Measurements from ENCODE around the gene ADAMTS2. TPM values are rescaled to one million over a fixed set of nuclear protein-coding genes. Genes with fewer than 3 reads are reported as not detected.

ADAMTS2 gene
- total and polyA plus RNA-seq, 4 donors, result 12.5 to 27.1 (median 19.7) TPM

DNA sequence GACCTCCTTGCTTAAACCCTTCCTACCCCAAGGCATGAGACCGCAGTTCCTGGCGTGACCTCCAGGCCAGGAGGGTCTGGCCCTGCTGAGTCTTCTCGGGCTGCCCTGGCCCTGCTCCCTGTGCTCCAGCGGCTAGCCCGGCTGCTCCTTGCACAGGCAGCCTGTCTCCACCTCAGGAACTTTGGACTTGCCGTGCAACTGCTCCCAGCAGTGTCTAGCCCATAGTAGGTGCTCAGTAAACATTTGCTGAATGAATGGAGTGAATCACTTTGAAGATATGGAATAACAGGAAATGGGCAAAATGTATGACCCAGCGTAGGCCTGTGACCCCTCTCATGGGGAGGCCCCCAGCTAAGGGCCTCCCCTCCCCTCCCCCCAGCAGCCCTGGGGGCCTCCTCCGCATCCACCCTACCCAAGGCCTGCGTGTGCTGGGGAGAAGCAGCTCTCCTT, 158.0 kb downstream of the ADAMTS2 start:
- 84% methylated on average over 6 of the region's 9 CpGs for WGBS (ENCODE audit: insufficient coverage)
- Histone ChIP-seq H3K27ac (ENCODE audit: low read depth, low read length) (no peak overlapping the region), H3K36me3 (ENCODE audit: control insufficient read depth, insufficient read depth, low read length) (no peaks in the 10 kb centered on the region), H3K27me3 (ENCODE audit: control insufficient read depth, insufficient read depth, low read length) (peaks cover 2% of the 10 kb centered on the region), H3K9me3 (ENCODE audit: control insufficient read depth, insufficient read depth, low read length) (no peaks in the 10 kb centered on the region), H3K4me1 (ENCODE audit: control insufficient read depth, insufficient read depth, low read length) (peaks cover 50% of the 10 kb centered on the region), H3K4me3 (ENCODE audit: low read depth, low read length) (no peak overlapping the region)
- DNase-seq (ENCODE audit: low read depth in 4 of 6, low spot score in 6 of 6), result no peak

GRCh38 chr5:179186801-179187200, 158.5 kb downstream of the ADAMTS2 start:
- Histone ChIP-seq H3K4me3 (ENCODE audit: low read depth, low read length) (no peak overlapping the region), H3K36me3 (ENCODE audit: control insufficient read depth, insufficient read depth, low read length) (no peaks in the 10 kb centered on the region), H3K4me1 (ENCODE audit: control insufficient read depth, insufficient read depth, low read length) (peaks cover 48% of the 10 kb centered on the region), H3K9me3 (ENCODE audit: control insufficient read depth, insufficient read depth, low read length) (no peaks in the 10 kb centered on the region), H3K27ac (ENCODE audit: low read depth, low read length) (no peak overlapping the region), H3K27me3 (ENCODE audit: control insufficient read depth, insufficient read depth, low read length) (peaks cover 2% of the 10 kb centered on the region)
- no peak for DNase-seq (ENCODE audit: low read depth in 4 of 6, low spot score in 6 of 6)
- WGBS (ENCODE audit: insufficient coverage), result 92% methylated on average over 9 of the region's 12 CpGs

DNA sequence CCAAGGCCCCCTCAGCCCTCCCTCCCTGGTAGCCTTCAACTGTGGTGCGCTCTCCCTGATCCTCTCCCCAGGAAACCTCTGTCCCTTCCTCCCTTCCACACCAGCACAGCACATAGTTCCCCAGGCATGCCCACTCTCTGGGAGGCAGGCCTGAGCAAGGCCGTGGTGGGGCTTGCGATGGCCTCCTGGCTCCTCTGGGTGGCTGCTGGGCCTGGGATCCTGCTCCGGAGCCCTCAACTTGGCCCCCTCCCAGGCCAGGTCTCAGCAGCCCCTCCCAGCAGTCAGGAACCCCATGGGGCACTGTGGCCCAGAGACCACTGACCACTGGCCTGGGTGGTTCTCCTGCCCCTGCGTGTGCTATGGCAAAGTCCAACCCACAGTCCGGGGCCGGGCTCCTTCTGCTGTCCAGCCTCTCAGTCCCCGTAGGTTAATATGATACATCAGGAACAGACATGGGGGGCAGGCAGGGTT, 159.3 kb downstream of the ADAMTS2 start:
- Histone ChIP-seq H3K27ac (ENCODE audit: low read depth, low read length) (no peak overlapping the region), H3K9me3 (ENCODE audit: control insufficient read depth, insufficient read depth, low read length) (no peaks in the 10 kb centered on the region), H3K4me3 (ENCODE audit: low read depth, low read length) (no peak overlapping the region), H3K4me1 (ENCODE audit: control insufficient read depth, insufficient read depth, low read length) (peaks cover 41% of the 10 kb centered on the region), H3K36me3 (ENCODE audit: control insufficient read depth, insufficient read depth, low read length) (peaks cover 3% of the 10 kb centered on the region), H3K27me3 (ENCODE audit: control insufficient read depth, insufficient read depth, low read length) (no peaks in the 10 kb centered on the region)
- no peak for DNase-seq (ENCODE audit: low read depth in 4 of 6, low spot score in 6 of 6)
- 86% methylated on average over 8 of the region's 8 CpGs for WGBS (ENCODE audit: insufficient coverage)

GRCh38 chr5:179185256-179185940, 159.9 kb downstream of the ADAMTS2 start:
- peaks cover 38% of the 10 kb centered on the region for H3K4me1 ChIP-seq (ENCODE audit: control insufficient read depth, insufficient read depth, low read length)
- no peak overlapping the region for H3K27ac ChIP-seq (ENCODE audit: low read depth, low read length)
- no peak overlapping the region for H3K4me3 ChIP-seq (ENCODE audit: low read depth, low read length)
- H3K36me3 ChIP-seq (ENCODE audit: control insufficient read depth, insufficient read depth, low read length), result peaks cover 5% of the 10 kb centered on the region
- no peak for DNase-seq (ENCODE audit: low read depth in 4 of 6, low spot score in 6 of 6)
- no peaks in the 10 kb centered on the region for H3K27me3 ChIP-seq (ENCODE audit: control insufficient read depth, insufficient read depth, low read length)
- no peaks in the 10 kb centered on the region for H3K9me3 ChIP-seq (ENCODE audit: control insufficient read depth, insufficient read depth, low read length)
- WGBS (ENCODE audit: insufficient coverage), result 78% methylated on average over 16 of the region's 16 CpGs

GRCh38 chr5:179184521-179185050, 160.7 kb downstream of the ADAMTS2 start:
- 91% methylated on average over 11 of the region's 11 CpGs for WGBS (ENCODE audit: insufficient coverage)
- no peak overlapping the region for H3K27ac ChIP-seq (ENCODE audit: low read depth, low read length)
- no peaks in the 10 kb centered on the region for H3K9me3 ChIP-seq (ENCODE audit: control insufficient read depth, insufficient read depth, low read length)
- peaks cover 5% of the 10 kb centered on the region for H3K36me3 ChIP-seq (ENCODE audit: control insufficient read depth, insufficient read depth, low read length)
- no peak for DNase-seq (ENCODE audit: low read depth in 4 of 6, low spot score in 6 of 6)
- H3K4me3 ChIP-seq (ENCODE audit: low read depth, low read length), result no peak overlapping the region
- H3K4me1 ChIP-seq (ENCODE audit: control insufficient read depth, insufficient read depth, low read length), result peaks cover 38% of the 10 kb centered on the region
- H3K27me3 ChIP-seq (ENCODE audit: control insufficient read depth, insufficient read depth, low read length), result no peaks in the 10 kb centered on the region

- H3K27ac ChIP-seq (ENCODE audit: low read depth, low read length), result no peak overlapping the region
- DNase-seq (ENCODE audit: low read depth in 4 of 6, low spot score in 6 of 6), result no peak
- H3K36me3 ChIP-seq (ENCODE audit: control insufficient read depth, insufficient read depth, low read length), result peaks cover 5% of the 10 kb centered on the region
- no peaks in the 10 kb centered on the region for H3K9me3 ChIP-seq (ENCODE audit: control insufficient read depth, insufficient read depth, low read length)
- peaks cover 34% of the 10 kb centered on the region for H3K4me1 ChIP-seq (ENCODE audit: control insufficient read depth, insufficient read depth, low read length)
- H3K27me3 ChIP-seq (ENCODE audit: control insufficient read depth, insufficient read depth, low read length), result no peaks in the 10 kb centered on the region
- no peak overlapping the region for H3K4me3 ChIP-seq (ENCODE audit: low read depth, low read length)
Measured at GRCh38 chr5:179183481-179183880, 161.8 kb downstream of the ADAMTS2 start.

DNA sequence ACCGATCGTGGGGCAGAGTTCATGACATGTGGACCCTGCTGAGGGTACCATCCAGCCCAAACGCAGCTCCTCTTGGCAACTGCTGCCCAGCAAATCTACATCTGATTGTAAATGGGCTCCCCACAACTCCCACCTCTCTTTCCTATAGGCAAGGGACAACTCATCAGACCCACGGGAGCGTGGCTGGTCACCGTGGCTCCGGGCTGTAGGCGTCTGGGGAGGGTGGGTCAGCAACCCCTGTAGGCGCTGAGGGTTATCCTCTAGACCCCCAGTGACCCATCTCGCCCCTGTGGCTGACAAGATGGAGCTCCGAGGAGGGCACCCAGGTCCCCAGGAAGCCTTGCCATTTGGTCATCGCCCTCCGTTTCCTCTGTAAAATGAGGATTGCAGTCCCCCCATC, 162.7 kb downstream of the ADAMTS2 start:
- H3K4me3 ChIP-seq (ENCODE audit: low read depth, low read length), result no peak overlapping the region
- H3K9me3 ChIP-seq (ENCODE audit: control insufficient read depth, insufficient read depth, low read length), result no peaks in the 10 kb centered on the region
- H3K4me1 ChIP-seq (ENCODE audit: control insufficient read depth, insufficient read depth, low read length), result peaks cover 31% of the 10 kb centered on the region
- H3K36me3 ChIP-seq (ENCODE audit: control insufficient read depth, insufficient read depth, low read length), result peaks cover 5% of the 10 kb centered on the region
- 94% methylated on average over 9 of the region's 13 CpGs for WGBS (ENCODE audit: insufficient coverage)
- no peak for DNase-seq (ENCODE audit: low read depth in 4 of 6, low spot score in 6 of 6)
- H3K27ac ChIP-seq (ENCODE audit: low read depth, low read length), result no peak overlapping the region
- no peaks in the 10 kb centered on the region for H3K27me3 ChIP-seq (ENCODE audit: control insufficient read depth, insufficient read depth, low read length)

GRCh38 chr5:179181988-179182387, 163.3 kb downstream of the ADAMTS2 start:
- no peak for DNase-seq (ENCODE audit: low read depth in 4 of 6, low spot score in 6 of 6)
- 72% methylated on average over 9 of the region's 9 CpGs for WGBS (ENCODE audit: insufficient coverage)
- no peak overlapping the region for H3K4me3 ChIP-seq (ENCODE audit: low read depth, low read length)

DNA sequence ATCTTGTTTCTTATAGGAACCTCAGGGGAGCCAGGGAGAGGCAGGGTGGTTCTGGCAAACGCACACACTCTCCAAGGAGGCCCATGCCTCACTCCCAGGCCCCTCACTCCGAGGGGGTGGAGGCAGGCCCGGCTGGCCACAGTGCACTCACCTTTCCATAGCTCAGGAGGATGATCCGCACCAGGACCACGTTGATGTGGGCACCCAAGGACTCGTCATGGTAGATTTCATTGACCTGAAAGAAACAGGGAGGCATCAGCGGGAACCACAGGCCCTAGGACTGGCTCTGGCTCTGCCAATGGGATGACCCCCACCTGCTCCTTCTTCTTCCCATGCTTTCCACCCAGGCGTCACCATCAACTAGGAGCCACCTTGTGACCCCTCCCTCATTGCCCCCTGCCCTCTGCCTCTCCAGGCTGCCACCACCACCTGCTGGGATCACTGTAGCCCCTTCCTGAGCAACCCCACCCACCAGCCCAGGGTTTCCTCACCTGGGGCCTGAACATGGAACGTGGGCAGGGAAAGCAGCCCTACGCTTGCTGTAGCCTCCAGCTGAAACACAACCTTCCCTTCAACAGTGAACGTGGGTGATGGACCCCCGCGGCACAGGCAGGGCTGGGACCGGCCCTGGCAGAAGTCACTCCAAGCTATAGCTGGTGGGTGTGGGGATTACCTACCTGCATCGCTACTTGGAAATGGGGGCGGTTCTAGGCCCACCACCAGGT, 164.2 kb downstream of the ADAMTS2 start:
- Histone ChIP-seq H3K27me3 (ENCODE audit: control insufficient read depth, insufficient read depth, low read length) (no peaks in the 10 kb centered on the region), H3K9me3 (ENCODE audit: control insufficient read depth, insufficient read depth, low read length) (no peaks in the 10 kb centered on the region), H3K4me3 (ENCODE audit: low read depth, low read length) (no peak overlapping the region), H3K4me1 (ENCODE audit: control insufficient read depth, insufficient read depth, low read length) (peaks cover 18% of the 10 kb centered on the region), H3K36me3 (ENCODE audit: control insufficient read depth, insufficient read depth, low read length) (peaks cover 5% of the 10 kb centered on the region), H3K27ac (ENCODE audit: low read depth, low read length) (no peak overlapping the region)
- DNase-seq (ENCODE audit: low read depth in 4 of 6, low spot score in 6 of 6), result no peak
- 95% methylated on average over 13 of the region's 16 CpGs for WGBS (ENCODE audit: insufficient coverage)

More at GRCh38 chr5:179181988-179182387, 163.3 kb downstream of the ADAMTS2 start:
- Histone ChIP-seq H3K27me3 (ENCODE audit: control insufficient read depth, insufficient read depth, low read length) (no peaks in the 10 kb centered on the region), H3K9me3 (ENCODE audit: control insufficient read depth, insufficient read depth, low read length) (no peaks in the 10 kb centered on the region), H3K36me3 (ENCODE audit: control insufficient read depth, insufficient read depth, low read length) (peaks cover 5% of the 10 kb centered on the region), H3K27ac (ENCODE audit: low read depth, low read length) (no peak overlapping the region), H3K4me1 (ENCODE audit: control insufficient read depth, insufficient read depth, low read length) (peaks cover 25% of the 10 kb centered on the region)

All from spinal cord (tissue), 10 donors.